ENCODE measurements around the gene PCLO.
A peak's percentile ranks its signal among the peaks of the same experiment; 100 is the strongest.
"Not testable (repeated sequence)": the region's sequence is repeated elsewhere in the genome, so short reads cannot be mapped to it uniquely, and the experiment has no call there.

PCLO gene

GRCh38 chr7:83036721-83037380, 125.8 kb downstream of the PCLO start:
- DNase-seq: no peak

GRCh38 chr7:83036130-83036529, 126.6 kb downstream of the PCLO start:
- no peak for DNase-seq

- no peak for DNase-seq
These were observed 130.5 kb downstream of the PCLO start for GRCh38 chr7:83032195-83032594.

GRCh38 chr7:83023817-83024665, 138.6 kb downstream of the PCLO start:
- DNase-seq: not testable (repeated sequence)

- DNase-seq: no peak
These were observed 141.7 kb downstream of the PCLO start for GRCh38 chr7:83021032-83021431.

- DNase-seq: no peak
These were observed 142.5 kb downstream of the PCLO start for GRCh38 chr7:83020161-83020560.

- DNase-seq: no peak
These were observed 146.8 kb downstream of the PCLO start for GRCh38 chr7:83015916-83016315.

- DNase-seq: no peak
These were observed 148.1 kb downstream of the PCLO start for GRCh38 chr7:83014546-83014945.

GRCh38 chr7:83011954-83012353, 150.7 kb downstream of the PCLO start:
- no peak for DNase-seq

- peak; percentile 4 to 10 for DNase-seq
These were observed 157.3 kb downstream of the PCLO start for GRCh38 chr7:83005410-83005809.

GRCh38 chr7:83001362-83002040, 161.2 kb downstream of the PCLO start:
- no peak for DNase-seq

GRCh38 chr7:82998436-82998835, 164.2 kb downstream of the PCLO start:
- no peak for DNase-seq

- DNase-seq: no peak
These were observed 177.4 kb downstream of the PCLO start for GRCh38 chr7:82985144-82985802.

GRCh38 chr7:82980130-82980788, 182.4 kb downstream of the PCLO start:
- DNase-seq: no peak

GRCh38 chr7:82975811-82976468, 186.7 kb downstream of the PCLO start:
- DNase-seq: no peak

- DNase-seq: no peak
These were observed 190.5 kb downstream of the PCLO start for GRCh38 chr7:82972135-82972534.

- no peak for DNase-seq
These were observed 197.3 kb downstream of the PCLO start for GRCh38 chr7:82965088-82966036.

GRCh38 chr7:82964150-82964882, 198.4 kb downstream of the PCLO start:
- no peak for DNase-seq

- no peak for DNase-seq
These were observed 201.4 kb downstream of the PCLO start for GRCh38 chr7:82961240-82961639.

GRCh38 chr7:82959528-82959927, 203.2 kb downstream of the PCLO start:
- no peak for DNase-seq
